G401 (cell line): ENCODE data around the gene NEXMIF. TPM values are rescaled to one million over a fixed set of nuclear protein-coding genes. Genes with fewer than 3 reads are reported as not detected.
"Not testable (repeated sequence)": the region's sequence is repeated elsewhere in the genome, so short reads cannot be mapped to it uniquely, and the experiment has no call there.

ENCODE experiments used
- DNase-seq: peaks from one replicate; pipeline ENCODE4 v3.0.0-alpha.2; 2015; ENCODE audit warnings: low spot score
- in situ Hi-C: cut with HindIII; loops from 2 replicates; pipeline ENCODE4 v1.10.0; 2016; ENCODE audit warnings: low sequenced_read_pairs, mixed read lengths
- total RNA-seq: library from RNA; depleted of rRNA; stranded (reverse); fragments of >200 nt; shearing (Covaris generic); gene quantifications from 2 replicates; pipeline ENCODE4 v1.2.3, GENCODE V29; 2014; rRNA removed

The NEXMIF gene
- not detected in 2 replicates for total RNA-seq

GRCh38 chrX:74925225-74926088 lies at the start of gene NEXMIF:
TSS of gene NEXMIF (minus strand) at chrX:74925452.
- DNase-seq = peak; percentile 54
- in situ Hi-C loops = no loop called here

DNA sequence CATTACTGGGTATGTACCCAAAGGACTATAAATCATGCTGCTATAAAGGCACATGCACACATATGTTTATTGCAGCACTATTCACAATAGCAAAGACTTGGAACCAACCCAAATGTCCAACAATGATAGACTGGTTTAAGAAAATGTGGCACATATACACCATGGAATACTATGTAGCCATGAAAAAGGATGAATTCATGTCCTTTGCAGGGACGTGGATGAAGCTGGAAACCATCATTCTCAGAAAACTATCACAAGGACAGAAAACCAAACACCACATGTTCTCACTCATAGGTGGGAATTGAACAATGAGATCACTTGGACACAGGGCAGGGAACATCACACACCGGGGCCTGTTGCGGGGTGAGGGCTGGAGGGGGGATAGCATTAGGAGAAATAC lies 36.7 kb upstream of the NEXMIF start:
- DNase-seq, in situ Hi-C loops: not testable (repeated sequence)

- no peak for DNase-seq
- in situ Hi-C loops = no loop called here
Observed at GRCh38 chrX:74949717-74950116, 24.5 kb upstream of the NEXMIF start.

GRCh38 chrX:74940414-74940813 lies 15.2 kb upstream of the NEXMIF start:
- in situ Hi-C loops = no loop called here
- no peak for DNase-seq

DNA sequence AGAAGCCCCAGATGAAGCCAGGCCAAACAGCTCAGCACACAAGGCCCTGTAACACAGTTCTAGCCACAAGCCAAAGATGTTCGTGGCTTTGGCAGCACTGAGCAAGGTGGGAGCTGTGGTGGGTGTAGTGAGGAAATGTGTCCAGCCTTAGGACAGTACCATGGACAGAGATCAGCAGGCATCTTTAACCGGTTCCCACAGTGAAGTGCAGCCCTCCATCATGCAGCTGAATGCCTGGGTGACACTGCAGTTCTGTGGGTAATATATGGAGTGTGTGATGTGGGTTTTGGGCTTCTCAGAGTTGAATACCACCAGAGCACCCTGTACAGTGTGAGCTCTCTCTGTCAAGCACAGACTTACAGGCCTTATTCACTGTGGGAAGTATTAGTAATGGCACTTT lies 6.0 kb upstream of the NEXMIF start:
- in situ Hi-C loops = no loop called here
- no peak for DNase-seq

DNA sequence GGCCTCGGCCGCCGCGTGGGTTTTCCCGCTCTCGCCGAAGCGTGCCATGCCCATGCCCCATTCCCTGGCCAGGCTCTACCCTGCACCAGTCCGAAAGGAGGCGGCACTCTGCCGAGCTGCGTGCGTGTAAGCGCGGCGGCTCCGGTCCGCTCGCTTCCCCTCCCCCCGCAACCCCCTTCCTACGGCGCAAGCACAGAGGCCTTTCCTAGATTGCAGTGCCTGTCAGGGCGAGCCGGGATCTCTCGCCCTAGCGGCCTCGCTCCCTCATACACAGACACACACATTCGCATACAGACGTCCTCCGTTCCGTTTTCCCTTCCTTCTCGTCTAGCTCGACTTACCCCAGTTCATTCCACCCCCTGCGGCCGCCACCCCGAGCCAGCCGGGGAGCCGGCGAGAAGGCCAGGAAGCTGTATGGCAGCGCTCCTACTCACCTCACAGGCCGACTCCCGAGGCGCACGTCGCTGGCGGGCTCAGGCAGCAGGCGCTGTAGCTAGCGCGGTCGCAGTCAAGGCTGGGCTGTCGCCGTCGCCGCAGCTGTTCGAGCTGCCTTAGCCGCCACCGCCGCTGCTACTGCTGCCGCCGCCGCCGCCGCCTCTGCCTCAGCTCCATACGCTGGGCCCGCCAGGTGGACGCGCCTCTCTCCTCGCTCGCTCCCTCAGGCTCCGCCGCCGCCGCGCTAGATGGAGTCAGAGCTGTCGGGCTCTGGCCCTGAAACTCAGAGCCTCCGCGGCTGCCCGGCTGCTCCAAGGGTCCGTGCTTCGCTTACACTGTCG lies 615 bp downstream of the NEXMIF start:
- in situ Hi-C loops = no loop called here
- DNase-seq = peak; percentile 48

- DNase-seq = peak; percentile 35
- in situ Hi-C loops = no loop called here
Observed at GRCh38 chrX:74923942-74924448, 1.3 kb downstream of the NEXMIF start.

DNA sequence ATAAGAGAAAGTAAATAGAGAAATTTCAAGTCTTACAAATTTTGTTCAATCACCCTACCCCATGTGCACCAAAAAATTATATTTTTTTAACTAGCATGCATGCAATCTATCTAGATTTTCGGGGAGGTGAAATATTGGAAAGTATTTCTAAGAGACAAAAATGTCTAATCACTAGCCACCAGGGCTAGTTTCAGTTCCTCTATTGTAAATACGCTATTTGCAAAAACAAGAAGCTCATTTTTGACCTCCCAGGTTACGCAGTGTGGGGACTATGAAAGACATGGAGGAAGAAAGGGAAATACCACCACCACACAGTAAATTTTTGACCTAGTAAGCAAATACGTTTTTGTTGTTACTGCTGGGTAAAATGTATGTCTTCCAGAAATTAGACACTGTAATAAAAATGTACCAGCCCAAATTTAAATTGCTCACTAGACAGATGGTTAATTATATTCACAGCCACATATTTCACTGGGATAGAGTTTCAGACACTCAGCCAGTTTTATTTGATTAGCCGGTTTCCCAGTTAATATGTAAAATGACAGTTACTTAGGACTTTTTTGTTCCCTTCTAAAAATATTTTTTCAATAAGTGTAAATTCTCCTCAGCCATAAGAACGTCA lies 2.2 kb downstream of the NEXMIF start:
- in situ Hi-C loops = no loop called here

GRCh38 chrX:74911494-74911893 lies 13.8 kb downstream of the NEXMIF start:
- no peak for DNase-seq
- in situ Hi-C loops = no loop called here

More for the DNA sequence above, 2.2 kb downstream of the NEXMIF start:
- no peak for DNase-seq

DNA sequence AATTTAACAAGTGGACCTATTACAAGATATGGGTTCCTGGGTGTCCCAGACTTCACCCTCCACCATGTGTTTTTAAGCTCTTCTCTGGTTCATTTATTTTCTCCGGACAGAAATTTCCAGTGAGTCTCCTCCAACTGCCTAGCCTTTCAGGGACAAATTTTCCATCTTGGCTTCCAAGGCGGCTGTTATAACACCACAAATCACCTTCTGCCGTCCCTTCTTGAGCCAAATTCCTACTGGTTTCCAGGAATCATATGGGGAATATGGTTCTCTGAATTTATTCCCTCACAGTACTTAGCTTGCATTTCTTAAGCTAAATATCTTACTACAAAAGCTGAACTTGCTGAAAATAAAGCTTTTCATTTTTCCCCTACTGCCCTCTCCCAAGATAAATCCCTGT lies 18.8 kb downstream of the NEXMIF start:
- in situ Hi-C loops = no loop called here

GRCh38 chrX:74902806-74903205 lies 22.4 kb downstream of the NEXMIF start:
- DNase-seq = no peak
- in situ Hi-C loops = no loop called here

More for the DNA sequence above, 18.8 kb downstream of the NEXMIF start:
- DNase-seq = peak; percentile 50

DNA sequence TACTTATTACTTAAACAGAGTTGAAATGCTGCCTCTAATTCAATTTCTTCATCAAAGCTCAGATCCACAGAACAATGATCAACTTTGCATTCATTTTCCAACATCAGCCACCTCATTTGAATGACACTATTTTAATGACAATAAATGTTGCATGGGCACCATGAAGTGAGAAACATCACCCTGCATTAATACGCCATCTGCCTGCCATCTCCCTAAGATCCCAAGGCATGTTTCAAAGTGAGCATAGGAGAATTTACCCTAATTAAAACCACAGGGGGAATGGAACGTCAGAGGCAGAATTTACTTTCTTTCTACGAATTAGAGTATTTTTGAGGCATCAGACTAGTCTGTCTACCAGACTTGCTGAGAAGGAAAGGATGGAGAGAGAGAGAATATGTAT lies 32.7 kb downstream of the NEXMIF start:
- in situ Hi-C loops = no loop called here
- no peak for DNase-seq

DNA sequence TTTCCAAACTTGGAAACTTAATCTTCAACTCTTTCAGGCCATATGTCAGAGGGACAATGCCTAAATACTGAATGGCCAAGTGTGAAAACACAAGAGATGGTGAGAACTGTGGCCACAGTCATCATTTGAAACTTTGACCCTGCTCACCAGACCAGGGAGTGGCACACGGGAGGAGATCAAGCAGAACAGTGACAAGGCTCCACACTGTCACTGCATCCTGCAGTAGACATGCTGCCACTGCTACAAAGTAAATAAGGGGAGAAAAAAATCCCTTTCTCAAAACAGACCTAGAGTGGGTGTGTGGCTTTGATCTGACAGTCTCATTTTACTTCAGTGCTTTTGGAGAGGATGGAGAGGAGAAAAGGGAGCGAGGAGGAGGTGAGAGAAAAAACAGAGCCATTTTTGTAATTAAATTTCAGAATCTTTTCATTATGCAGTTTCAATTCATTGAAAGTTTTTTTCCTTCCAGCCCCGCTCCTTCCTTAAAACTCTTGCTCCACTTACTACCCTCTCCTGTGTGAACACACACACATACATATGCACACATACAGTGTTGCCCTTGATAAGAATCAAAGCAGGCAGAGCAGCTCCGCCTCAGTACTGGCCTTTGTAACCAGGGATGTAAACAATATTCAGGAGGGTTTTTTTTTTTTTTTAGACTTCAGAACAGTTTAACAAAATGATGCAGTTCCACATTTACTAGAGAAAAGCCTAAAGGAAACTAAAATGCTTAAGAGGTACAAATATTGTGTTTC lies 34.4 kb downstream of the NEXMIF start:
- in situ Hi-C loops = no loop called here

GRCh38 chrX:74882383-74882782 lies 42.9 kb downstream of the NEXMIF start:
- in situ Hi-C loops, DNase-seq: not testable (repeated sequence)

More for the DNA sequence above, 34.4 kb downstream of the NEXMIF start:
- DNase-seq = no peak

GRCh38 chrX:74865725-74866124 lies 59.5 kb downstream of the NEXMIF start:
- in situ Hi-C loops = no loop called here
- no peak for DNase-seq

DNA sequence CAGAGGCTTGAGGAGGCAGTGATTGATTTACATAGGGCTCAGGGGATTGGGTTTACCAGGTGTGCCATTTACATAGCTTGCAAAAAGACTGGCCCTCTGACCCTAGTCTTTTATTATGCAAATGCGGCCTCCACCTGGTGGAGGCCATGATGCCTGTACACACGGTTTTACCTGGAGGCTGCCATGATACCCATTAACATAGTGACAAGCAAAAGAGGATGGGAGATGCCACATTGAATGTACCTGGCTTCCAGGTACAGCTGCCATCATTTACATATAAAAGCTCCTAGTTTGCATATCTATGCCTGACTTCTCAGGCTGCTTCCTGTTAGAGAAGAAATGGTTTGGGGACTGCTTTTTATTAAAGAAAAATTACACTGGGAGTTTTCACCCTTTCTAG lies 72.0 kb downstream of the NEXMIF start:
- in situ Hi-C loops = no loop called here
- DNase-seq = no peak

DNA sequence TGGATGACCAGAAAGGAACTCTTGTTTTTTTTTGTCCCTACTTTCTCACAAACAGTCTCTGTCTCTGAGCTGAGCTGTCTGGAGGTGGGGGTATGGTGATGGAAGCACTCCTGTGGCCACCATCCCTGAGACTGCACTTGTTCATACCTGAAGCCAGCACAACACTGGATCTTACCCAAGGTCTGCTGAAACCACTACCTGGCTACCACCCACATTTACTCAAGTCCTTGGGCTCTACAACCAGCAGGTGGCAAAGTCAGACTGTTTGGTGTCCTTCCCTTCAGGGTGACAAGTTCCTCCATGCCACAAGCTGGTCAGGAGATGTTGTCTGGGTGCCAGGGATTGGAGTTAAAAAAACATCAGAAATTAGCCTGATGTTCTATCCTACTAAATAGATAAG lies 89.7 kb downstream of the NEXMIF start:
- in situ Hi-C loops = no loop called here

DNA sequence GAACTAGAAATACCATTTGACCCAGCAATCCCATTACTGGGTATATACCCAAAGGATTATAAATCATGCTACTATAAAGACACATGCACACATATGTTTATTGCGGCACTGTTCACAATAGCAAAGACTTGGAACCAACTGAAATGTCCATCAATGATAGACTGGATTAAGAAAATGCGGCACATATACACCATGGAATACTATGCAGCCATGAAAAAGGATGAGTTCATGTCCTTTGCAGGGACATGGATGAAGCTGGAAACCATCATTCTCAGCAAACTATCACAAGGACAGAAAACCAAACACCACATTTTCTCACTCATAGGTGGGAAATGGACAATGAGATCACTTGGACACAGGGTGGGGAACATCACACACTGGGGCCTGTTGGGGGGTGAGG lies 105.5 kb downstream of the NEXMIF start:
- DNase-seq, in situ Hi-C loops: not testable (repeated sequence)

More for the DNA sequence above, 89.7 kb downstream of the NEXMIF start:
- no peak for DNase-seq

GRCh38 chrX:74814681-74815080 lies 110.6 kb downstream of the NEXMIF start:
- in situ Hi-C loops = no loop called here
- DNase-seq = peak; percentile 10
